H9 (cell line): ENCODE data around the gene RSF1. TPM values are rescaled to one million over a fixed set of nuclear protein-coding genes. Genes with fewer than 3 reads are reported as not detected.

ENCODE experiments used
- DNase-seq: peaks from one replicate; pipeline ENCODE4 v3.0.0-alpha.2; 2017
- H2AFZ ChIP-seq: one replicate; pipeline ENCODE4 v1.6.1; 2013; ENCODE audit warnings: mild to moderate bottlenecking, low read length, control low read depth, moderate library complexity
- H2AK5ac ChIP-seq: 2 replicates; pipeline ENCODE4 v1.6.1; 2013; ENCODE audit warnings: low read length, control low read depth, mixed read lengths; ENCODE audit not compliant: insufficient read length
- H2BK120ac ChIP-seq: one replicate; pipeline ENCODE4 v1.6.1; 2013; ENCODE audit warnings: low read depth, mild to moderate bottlenecking, low read length, control low read depth, inconsistent platforms; ENCODE audit not compliant: poor library complexity, severe bottlenecking
- H2BK12ac ChIP-seq: 2 replicates; pipeline ENCODE4 v1.6.1; 2013; ENCODE audit warnings: low read length, control low read depth, mixed read lengths, low read depth; ENCODE audit not compliant: insufficient read length
- H2BK15ac ChIP-seq: 2 replicates; pipeline ENCODE4 v1.6.1; 2013; ENCODE audit warnings: low read depth, low read length, control low read depth
- H2BK20ac ChIP-seq: one replicate; pipeline ENCODE4 v1.6.1; 2013; ENCODE audit warnings: low read depth, mild to moderate bottlenecking, low read length, control low read depth, inconsistent platforms; ENCODE audit not compliant: poor library complexity, severe bottlenecking
- H2BK5ac ChIP-seq: 2 replicates; pipeline ENCODE4 v1.6.1; 2013; ENCODE audit warnings: low read length, control low read depth, mixed read lengths; ENCODE audit not compliant: insufficient read length
- H3K14ac ChIP-seq: 2 replicates; pipeline ENCODE4 v1.6.1; 2013; ENCODE audit warnings: low read length, control low read depth; ENCODE audit not compliant: insufficient read depth
- H3K18ac ChIP-seq: 2 replicates; pipeline ENCODE4 v1.6.1; 2013; ENCODE audit warnings: low read depth, mild to moderate bottlenecking, mixed read lengths, low read length, control low read depth; ENCODE audit not compliant: insufficient read length
- H3K23ac ChIP-seq: 2 replicates; pipeline ENCODE4 v1.6.1; 2013; ENCODE audit warnings: low read length, control low read depth, mixed read lengths, low read depth; ENCODE audit not compliant: insufficient read length
- H3K23me2 ChIP-seq: 2 replicates; pipeline ENCODE4 v1.6.1; 2013; ENCODE audit warnings: low read depth, mild to moderate bottlenecking, mixed read lengths, low read length, control low read depth; ENCODE audit not compliant: insufficient read length, poor library complexity, severe bottlenecking
- H3K27ac ChIP-seq: 2 replicates; pipeline ENCODE4 v1.5.1; 2013; ENCODE audit warnings: low read length, control low read depth, mixed read lengths, low read depth; ENCODE audit not compliant: insufficient read length
- H3K27me3 ChIP-seq: 2 replicates; pipeline ENCODE4 v1.6.1; 2013; ENCODE audit warnings: low read length, control low read depth, inconsistent platforms; ENCODE audit not compliant: insufficient read depth
- H3K4ac ChIP-seq: 2 replicates; pipeline ENCODE4 v1.6.1; 2013; ENCODE audit warnings: low read depth, mild to moderate bottlenecking, control low read depth, inconsistent platforms, low read length, moderate library complexity
- H3K4me1 ChIP-seq: 2 replicates; pipeline ENCODE4 v1.6.1; 2013; ENCODE audit warnings: low read length, control low read depth, inconsistent platforms; ENCODE audit not compliant: insufficient read depth
- H3K4me2 ChIP-seq: 2 replicates; pipeline ENCODE4 v1.6.1; 2013; ENCODE audit warnings: low read length, control low read depth, mixed read lengths; ENCODE audit not compliant: insufficient read length, insufficient read depth
- H3K56ac ChIP-seq: 2 replicates; pipeline ENCODE4 v1.6.1; 2013; ENCODE audit warnings: low read depth, mild to moderate bottlenecking, mixed read lengths, low read length, control low read depth; ENCODE audit not compliant: insufficient read length
- H3K79me1 ChIP-seq: 2 replicates; pipeline ENCODE4 v1.6.1; 2013; ENCODE audit warnings: low read depth, mild to moderate bottlenecking, moderate library complexity, low read length, control low read depth, inconsistent platforms; ENCODE audit not compliant: insufficient read depth, poor library complexity, severe bottlenecking
- H3K79me2 ChIP-seq: 2 replicates; pipeline ENCODE4 v1.6.1; 2013; ENCODE audit warnings: low read length, control low read depth, inconsistent platforms; ENCODE audit not compliant: insufficient read depth
- H3K9ac ChIP-seq: 2 replicates; pipeline ENCODE4 v1.6.1; 2013; ENCODE audit warnings: low read length, control low read depth, mixed read lengths; ENCODE audit not compliant: insufficient read length; ENCODE audit errors: extremely low read depth
- H3K9me3 ChIP-seq: one replicate; pipeline ENCODE4 v1.6.1; 2013; ENCODE audit warnings: low read depth, low read length, inconsistent platforms; ENCODE audit not compliant: control insufficient read depth
- H3T11ph ChIP-seq: one replicate; pipeline ENCODE4 v1.6.1; 2013; ENCODE audit warnings: mild to moderate bottlenecking, low read length, control low read depth, inconsistent platforms
- H4K20me1 ChIP-seq: one replicate; pipeline ENCODE4 v1.6.1; 2013; ENCODE audit not compliant: control insufficient read depth, insufficient read length, insufficient read depth
- H4K5ac ChIP-seq: 2 replicates; pipeline ENCODE4 v1.6.1; 2013; ENCODE audit warnings: low read depth, mild to moderate bottlenecking, mixed read lengths, low read length, control low read depth; ENCODE audit not compliant: insufficient read length
- H4K8ac ChIP-seq: replicated peaks from 2 replicates; pipeline ENCODE4 v1.6.1; 2013; ENCODE audit warnings: low read length, control low read depth, mixed read lengths, low read depth; ENCODE audit not compliant: insufficient read length
- H4K91ac ChIP-seq: 2 replicates; pipeline ENCODE4 v1.6.1; 2013; ENCODE audit warnings: low read depth, mild to moderate bottlenecking, moderate library complexity, mixed read lengths, low read length, control low read depth; ENCODE audit not compliant: insufficient read length
- H3K27ac Mint-ChIP-seq, 3 experiments: 2 replicates in 2 of 3; 3 replicates in 1 of 3; pipeline ENCODE4 v1.8.0; 2020 to 2021; ENCODE audit warnings: mixed read lengths in 3 of 3, mild to moderate bottlenecking in 1 of 3, moderate library complexity in 1 of 3
- H3K27me3 Mint-ChIP-seq: 2 replicates; pipeline ENCODE4 v1.8.0; 2021; ENCODE audit warnings: low read depth, mild to moderate bottlenecking, moderate library complexity, mixed read lengths
- H3K36me3 Mint-ChIP-seq, 3 experiments: 2 replicates in 2 of 3; 3 replicates in 1 of 3; pipeline ENCODE4 v1.8.0; 2020 to 2021; ENCODE audit warnings: low read depth in 3 of 3, mixed read lengths in 3 of 3; ENCODE audit not compliant: insufficient read depth in 1 of 3
- H3K4me1 Mint-ChIP-seq, 2 experiments: 2 replicates each; pipeline ENCODE4 v1.8.0; 2020; ENCODE audit warnings: mixed read lengths in 2 of 2
- H3K4me3 Mint-ChIP-seq, 2 experiments: 2 replicates in 1 of 2; 3 replicates in 1 of 2; pipeline ENCODE4 v1.8.0; 2020 to 2021; ENCODE audit warnings: mild to moderate bottlenecking in 2 of 2, mixed read lengths in 2 of 2, moderate library complexity in 1 of 2
- H3K9me3 Mint-ChIP-seq, 2 experiments: 2 replicates in 1 of 2; 3 replicates in 1 of 2; pipeline ENCODE4 v1.8.0; 2020; ENCODE audit warnings: mild to moderate bottlenecking in 2 of 2, mixed read lengths in 2 of 2, moderate library complexity in 1 of 2
- CTCF ChIP-seq: fragments of 200-600 bp; sonication (generic); conservative IDR thresholded peaks from 3 replicates; pipeline ENCODE4 v1.8.0; 2021; ENCODE audit warnings: antibody characterized with exemption, mild to moderate bottlenecking
- WGBS: extraction: QIAGEN DNeasy Blood & Tissue Kit; methylation state at CpG from one replicate; pipeline ENCODE4 v1.1.7; 2013; ENCODE audit warnings: missing lambda C conversion rate, low lambda C conversion rate, mixed read lengths; ENCODE audit not compliant: insufficient read length; ENCODE audit errors: extremely low coverage; 5-methylcytosine and 5-hydroxymethylcytosine counted together
- total RNA-seq: library from RNA; stranded (reverse); gene quantifications from 2 replicates; pipeline ENCODE4 v1.2.1, GENCODE V29; 2021

RSF1 gene
- total RNA-seq, 1 experiment from 2014 or later = 82.6 TPM

- H2BK20ac ChIP-seq = no peak overlapping the region
- no peaks in the 10 kb centered on the region for H4K20me1 ChIP-seq
- H3K27me3 ChIP-seq = no peaks in the 10 kb centered on the region
- no peak overlapping the region for H2BK120ac ChIP-seq
- no peak for DNase-seq
- H2AFZ ChIP-seq = no peak overlapping the region
- Mint-ChIP-seq H3K27ac (no peak overlapping the region), H3K4me3 (no peak overlapping the region), H3K36me3 (peaks cover 0 to 10% (median 3%) of the 10 kb centered on the region in 3 experiments; a peak in 5 of 7 replicates), H3K4me1 (peaks cover 2 to 3% of the 10 kb centered on the region in 2 experiments; a peak in 3 of 4 replicates), H3K27me3 (no peaks in the 10 kb centered on the region), H3K9me3 (no peaks in the 10 kb centered on the region)
- WGBS = no CpG with 5 or more reads among the region's 1 CpG
- H3T11ph ChIP-seq = no peak overlapping the region
- no peak overlapping the region for H3K14ac ChIP-seq
- H3K79me2 ChIP-seq = no peaks in the 10 kb centered on the region
- no peak overlapping the region for H4K5ac ChIP-seq
- H4K91ac ChIP-seq = no peak overlapping the region
- no peak overlapping the region for H3K4ac ChIP-seq
- no peak overlapping the region for H3K27ac ChIP-seq
- no peak overlapping the region for H2BK5ac ChIP-seq
- no peak overlapping the region for H3K9ac ChIP-seq
- H3K23ac ChIP-seq = no peak overlapping the region
- H3K79me1 ChIP-seq = no peaks in the 10 kb centered on the region
- H3K23me2 ChIP-seq = no peaks in the 10 kb centered on the region
- no peak overlapping the region for H3K4me2 ChIP-seq
- H2BK15ac ChIP-seq = no peak overlapping the region
- H3K18ac ChIP-seq = no peak overlapping the region
- H2AK5ac ChIP-seq = no peak overlapping the region
- no peak overlapping the region for H3K56ac ChIP-seq
- H2BK12ac ChIP-seq = no peak overlapping the region
- H3K9me3 ChIP-seq = no peaks in the 10 kb centered on the region
- H3K4me1 ChIP-seq = no peaks in the 10 kb centered on the region
- TF ChIP-seq CTCF = no peak
- no peak overlapping the region for H4K8ac ChIP-seq
Measured at GRCh38 chr11:77710358-77710757, 110.2 kb downstream of the RSF1 start.
